GM21381 (cell line): ENCODE results near the gene NEU2.

Experiments used
- ATAC-seq: cut with Tn5 transposase; IDR thresholded peaks from one replicate; pipeline ENCODE4 v1.9.1; 2021; ENCODE audit warnings: mild to moderate bottlenecking, moderate library complexity; ENCODE audit not compliant: unreplicated experiment

Gene NEU2

GRCh38 chr2:233074106-233074505, 41.6 kb downstream of the NEU2 start:
- ATAC-seq: no peak

DNA sequence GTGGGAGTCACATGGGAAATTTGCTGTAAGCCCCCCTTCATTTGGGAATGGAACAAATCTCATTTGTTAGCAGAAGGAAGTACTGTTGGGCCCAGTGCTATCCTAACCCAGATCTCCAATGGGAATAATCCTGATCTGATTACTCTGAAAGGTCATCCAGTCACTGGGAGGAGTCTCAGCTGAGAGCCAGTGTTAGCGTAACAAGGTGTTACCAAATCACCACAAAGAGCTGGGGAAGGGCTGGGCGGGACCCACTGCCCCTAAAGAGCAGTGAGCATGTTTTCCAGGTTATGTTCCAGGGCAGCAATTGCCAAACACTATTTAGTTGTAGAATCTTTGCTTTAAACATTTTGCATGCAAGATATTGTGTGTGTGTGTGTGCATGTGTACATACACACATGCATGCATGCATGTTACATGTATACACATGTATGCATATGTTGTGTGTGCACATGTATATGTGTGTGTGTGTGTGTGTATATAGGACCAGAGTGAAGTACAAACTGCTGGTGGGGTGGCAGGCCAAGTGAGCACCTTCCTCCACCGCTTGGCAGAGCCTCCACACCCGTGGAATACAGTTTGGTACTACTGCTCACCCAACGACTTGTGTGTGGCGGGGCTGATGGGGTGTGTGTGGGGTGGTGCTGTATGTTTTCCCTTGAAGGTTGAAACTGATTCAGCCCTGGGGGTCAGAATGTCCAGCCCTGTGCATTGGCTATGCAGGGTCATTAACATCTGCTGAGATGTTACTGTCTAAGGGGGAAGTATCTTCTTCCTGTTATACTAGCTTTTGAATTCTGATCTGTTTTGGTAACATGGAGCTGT, 42.9 kb downstream of the NEU2 start:
- peak; percentile 21 for ATAC-seq

GRCh38 chr2:233075966-233076339, 43.5 kb downstream of the NEU2 start:
- peak; percentile 51 for ATAC-seq

DNA sequence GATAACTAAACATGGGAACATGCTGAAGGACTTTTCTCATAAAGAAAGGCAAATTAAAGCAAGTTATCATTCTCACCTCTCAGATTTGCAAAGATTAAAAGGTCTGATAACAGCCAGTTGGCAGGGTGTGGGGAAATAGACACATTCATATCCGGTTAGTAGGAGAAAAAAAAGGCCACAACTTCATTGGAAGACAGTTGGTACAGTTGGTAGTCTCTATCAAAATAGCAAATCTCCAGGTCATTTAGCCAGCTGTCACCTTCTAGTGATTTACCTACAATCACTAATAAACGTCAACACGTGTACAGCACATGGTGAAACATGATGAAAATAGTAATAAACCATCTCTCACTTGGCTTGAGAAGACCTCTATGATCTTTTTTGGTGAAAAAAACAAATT, 44.3 kb downstream of the NEU2 start:
- ATAC-seq: no peak

- peak; percentile 40 for ATAC-seq
These were observed 47.0 kb downstream of the NEU2 start for GRCh38 chr2:233079473-233079877.

DNA sequence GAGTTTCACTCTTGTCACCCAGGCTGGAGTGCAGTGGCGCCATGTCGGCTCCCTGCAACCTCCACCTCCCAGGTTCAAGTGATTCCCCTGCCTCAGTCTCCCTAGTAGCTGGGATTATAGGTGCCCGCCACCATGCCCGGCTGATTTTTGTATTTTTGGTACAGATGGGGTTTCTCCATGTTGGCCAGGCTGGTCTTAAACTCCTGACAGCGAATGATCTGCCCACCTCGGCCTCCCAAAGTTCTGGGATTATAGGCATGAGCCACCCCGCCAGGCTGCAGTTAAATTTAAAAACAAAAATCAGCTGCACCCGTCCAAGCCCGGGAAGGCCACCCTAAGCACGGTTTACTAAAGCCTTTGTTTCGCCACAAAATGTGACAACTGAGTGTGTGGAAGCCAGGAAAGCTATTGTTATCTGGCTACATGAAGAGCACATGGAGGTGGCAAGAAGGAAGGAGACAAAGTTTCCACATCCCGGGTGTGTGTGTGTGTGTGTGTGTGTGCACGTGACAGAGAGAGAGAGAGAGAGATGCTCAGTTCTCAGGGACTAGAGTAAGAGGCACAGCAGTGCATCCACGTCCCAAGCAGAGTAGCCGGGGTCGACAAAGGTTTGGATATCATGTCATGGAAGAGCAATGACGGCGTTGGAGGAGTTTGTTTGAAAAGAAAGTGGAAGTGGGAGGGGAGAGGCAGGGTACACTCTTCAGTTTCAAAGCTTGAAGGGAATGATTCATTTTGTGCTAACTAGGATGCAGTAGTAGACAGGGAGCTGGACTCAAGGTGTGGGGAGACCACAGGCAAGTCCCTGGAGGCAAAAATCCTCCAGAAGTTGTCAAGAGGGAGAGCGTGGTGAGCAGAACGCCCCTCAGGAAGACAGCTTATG, 47.7 kb downstream of the NEU2 start:
- ATAC-seq: no peak

DNA sequence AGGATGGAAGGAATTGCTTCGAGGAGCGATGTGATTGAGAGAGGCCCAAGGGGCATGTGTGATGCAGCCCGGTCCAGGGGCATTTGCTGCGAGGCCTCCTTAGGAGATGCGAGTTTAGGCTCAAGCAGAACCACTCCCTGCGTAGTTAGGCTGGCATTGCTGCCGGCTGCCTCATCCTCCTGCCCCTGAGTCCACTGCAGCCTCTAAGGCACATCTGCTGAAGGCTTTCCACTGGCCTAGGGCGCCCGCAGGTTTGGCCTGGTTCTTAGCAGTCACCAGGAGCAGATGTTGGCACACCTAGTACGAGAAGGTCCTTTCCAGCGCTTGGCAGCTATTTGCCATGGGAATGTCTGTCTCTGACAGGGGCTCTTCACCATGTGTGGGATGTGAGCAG, 48.4 kb downstream of the NEU2 start:
- ATAC-seq: no peak

GRCh38 chr2:233081232-233081730, 48.8 kb downstream of the NEU2 start:
- ATAC-seq: no peak

- ATAC-seq: no peak
These were observed 49.3 kb downstream of the NEU2 start for GRCh38 chr2:233081731-233082221.

DNA sequence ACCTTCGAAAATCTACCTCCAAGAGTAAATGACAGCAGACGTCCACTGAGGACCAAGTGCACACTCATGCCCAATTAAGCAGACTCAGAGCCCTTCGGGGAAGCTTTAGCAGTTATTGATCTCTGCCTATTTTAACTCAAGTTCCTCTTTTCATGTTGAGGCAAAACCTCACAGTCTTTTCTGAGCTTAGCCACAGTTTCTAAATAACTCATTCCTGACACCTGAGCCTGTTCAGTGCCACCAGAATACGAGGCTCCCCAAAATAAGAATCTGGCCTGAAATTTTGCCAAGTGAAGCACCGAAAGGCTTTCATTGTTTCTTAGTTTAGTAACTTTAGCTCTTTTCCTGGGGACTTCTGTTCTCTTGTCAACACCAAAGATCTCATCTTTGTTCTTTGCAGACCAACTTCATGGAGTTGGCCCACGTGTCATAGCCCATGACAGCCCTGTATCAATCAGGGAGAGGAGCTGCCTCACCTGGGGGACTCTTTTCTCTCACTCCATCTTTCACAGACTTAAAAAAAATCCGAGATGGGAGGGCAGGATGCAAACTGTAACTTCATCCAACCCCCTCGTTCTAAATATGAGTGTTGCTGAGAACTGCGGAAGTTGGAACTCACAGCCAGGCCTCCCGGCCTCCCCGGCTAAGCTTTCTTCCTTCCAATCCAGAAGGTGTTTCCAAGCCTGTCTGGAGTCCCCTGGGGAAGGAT, 49.9 kb downstream of the NEU2 start:
- ATAC-seq: peak; percentile 42

GRCh38 chr2:233082931-233083755, 50.7 kb downstream of the NEU2 start:
- ATAC-seq: no peak

GRCh38 chr2:233083782-233084181, 51.3 kb downstream of the NEU2 start:
- no peak for ATAC-seq

DNA sequence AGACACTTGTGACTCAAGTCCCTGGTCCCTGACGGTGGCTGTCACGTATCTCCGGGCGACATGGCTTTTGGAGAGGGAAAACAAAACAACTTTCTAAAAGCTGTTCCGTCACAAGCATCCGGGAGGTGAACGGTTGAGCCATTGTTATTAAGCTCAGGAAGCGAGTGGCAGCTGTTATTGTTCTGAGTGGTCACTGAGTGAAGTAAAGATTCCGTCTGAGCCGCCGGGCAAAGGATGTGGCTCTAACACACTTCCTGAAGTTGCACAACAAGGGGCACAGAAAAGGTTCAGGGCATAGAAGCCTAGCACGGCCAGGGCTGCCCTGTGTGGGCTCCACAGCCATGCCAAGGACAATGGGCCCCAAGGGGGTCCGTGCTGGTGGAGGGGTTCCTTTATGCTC, 52.0 kb downstream of the NEU2 start:
- ATAC-seq: peak; percentile 26
